Panc1 (cell line): ENCODE measurements around the gene ZP1.

Experiments
- POLR2AphosphoS5 ChIP-seq: IDR thresholded peaks from 2 replicates; pipeline ENCODE4 v1.6.1; 2012; ENCODE audit warnings: mild to moderate bottlenecking, low read depth, low read length, moderate library complexity
- SIN3A ChIP-seq: IDR thresholded peaks from 2 replicates; pipeline ENCODE4 v1.6.1; 2012; ENCODE audit warnings: low read depth, mild to moderate bottlenecking, low read length, moderate library complexity, borderline replicate concordance; ENCODE audit not compliant: insufficient read depth
- TF ChIP-seq, protein P1 (sequence below): fragments of 450-650 bp; IDR thresholded peaks from 2 replicates; pipeline ENCODE4 v1.5.1; 2017; ENCODE audit warnings: mild to moderate bottlenecking

DNA sequence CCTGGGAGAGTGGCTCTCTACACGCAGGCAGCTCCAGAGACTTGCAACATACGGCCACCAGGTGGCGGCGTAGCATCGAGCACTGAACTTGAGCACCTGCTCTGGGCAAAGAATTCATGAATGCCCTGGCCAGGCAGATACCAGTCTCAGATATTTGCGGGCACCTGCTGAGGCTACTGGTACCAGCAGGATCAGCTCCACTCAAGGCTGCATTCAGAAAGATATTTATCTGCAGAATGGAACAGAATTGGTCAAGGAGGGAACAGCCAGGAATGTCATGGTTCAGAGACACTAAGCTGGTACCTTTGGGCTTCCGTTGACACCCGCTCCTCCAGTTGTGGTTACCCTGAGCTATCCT is 36.2 kb upstream of the ZP1 start:
- TF ChIP-seq SIN3A, result no peak
- TF ChIP-seq, protein P1, sequence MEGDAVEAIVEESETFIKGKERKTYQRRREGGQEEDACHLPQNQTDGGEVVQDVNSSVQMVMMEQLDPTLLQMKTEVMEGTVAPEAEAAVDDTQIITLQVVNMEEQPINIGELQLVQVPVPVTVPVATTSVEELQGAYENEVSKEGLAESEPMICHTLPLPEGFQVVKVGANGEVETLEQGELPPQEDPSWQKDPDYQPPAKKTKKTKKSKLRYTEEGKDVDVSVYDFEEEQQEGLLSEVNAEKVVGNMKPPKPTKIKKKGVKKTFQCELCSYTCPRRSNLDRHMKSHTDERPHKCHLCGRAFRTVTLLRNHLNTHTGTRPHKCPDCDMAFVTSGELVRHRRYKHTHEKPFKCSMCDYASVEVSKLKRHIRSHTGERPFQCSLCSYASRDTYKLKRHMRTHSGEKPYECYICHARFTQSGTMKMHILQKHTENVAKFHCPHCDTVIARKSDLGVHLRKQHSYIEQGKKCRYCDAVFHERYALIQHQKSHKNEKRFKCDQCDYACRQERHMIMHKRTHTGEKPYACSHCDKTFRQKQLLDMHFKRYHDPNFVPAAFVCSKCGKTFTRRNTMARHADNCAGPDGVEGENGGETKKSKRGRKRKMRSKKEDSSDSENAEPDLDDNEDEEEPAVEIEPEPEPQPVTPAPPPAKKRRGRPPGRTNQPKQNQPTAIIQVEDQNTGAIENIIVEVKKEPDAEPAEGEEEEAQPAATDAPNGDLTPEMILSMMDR, result peak; percentile 94
- no peak for TF ChIP-seq POLR2AphosphoS5
